MG63 (cell line): ENCODE measurements around the gene ABCC6. TPM values are rescaled to one million over a fixed set of nuclear protein-coding genes. Genes with fewer than 3 reads are reported as not detected.

Experiments
- DNase-seq: peaks from one replicate; pipeline ENCODE4 v3.0.0-alpha.2; 2020
- H3K27me3 ChIP-seq: fragments of 250-450 bp; sonication (Bioruptor Pico); 2 replicates; pipeline ENCODE4 v1.5.1; 2020; ENCODE audit warnings: mild to moderate bottlenecking, moderate library complexity
- H3K36me3 ChIP-seq: fragments of 250-450 bp; sonication (Bioruptor Pico); 2 replicates; pipeline ENCODE4 v1.5.1; 2020; ENCODE audit warnings: mild to moderate bottlenecking, moderate library complexity
- H3K4me3 ChIP-seq: fragments of 250-450 bp; sonication (Bioruptor Pico); 2 replicates; pipeline ENCODE4 v1.5.1; 2020; ENCODE audit warnings: mild to moderate bottlenecking, moderate library complexity
- H3K9me3 ChIP-seq: fragments of 250-450 bp; sonication (Bioruptor Pico); 2 replicates; pipeline ENCODE4 v1.5.1; 2020; ENCODE audit warnings: mild to moderate bottlenecking, moderate library complexity
- total RNA-seq: library from RNA; depleted of rRNA; stranded (reverse); fragments of >200 nt; shearing (Covaris generic); gene quantifications from 2 replicates; pipeline ENCODE4 v1.2.3, GENCODE V29; 2014; ENCODE audit warnings: low replicate concordance; rRNA removed

The ABCC6 gene
- total RNA-seq, 1 experiment from 2014 or later: not detected

DNA sequence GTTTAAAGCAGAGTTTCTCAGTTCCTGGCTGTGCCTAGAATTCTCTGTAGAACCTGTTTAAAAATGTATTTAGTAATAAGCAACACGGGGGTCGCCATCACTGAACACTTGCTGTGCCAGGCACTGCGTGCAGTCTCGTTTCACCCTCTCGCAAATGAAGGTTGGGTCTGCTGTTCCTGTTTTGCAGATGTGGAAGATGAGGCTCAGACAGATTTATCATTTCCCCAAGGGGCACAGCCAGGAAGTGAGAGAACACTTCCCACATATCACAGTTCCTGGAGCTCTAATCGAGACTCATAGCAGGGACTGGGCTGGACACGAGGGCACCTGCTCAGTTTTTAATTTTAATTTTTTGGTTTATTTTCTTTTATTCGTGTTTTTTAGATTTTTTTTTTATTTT is 122.7 kb downstream of the ABCC6 start:
- Histone ChIP-seq H3K4me3 (no peak overlapping the region), H3K36me3 (peaks cover 97% of the 10 kb centered on the region), H3K9me3 (no peaks in the 10 kb centered on the region), H3K27me3 (no peaks in the 10 kb centered on the region)
- DNase-seq: no peak

- Histone ChIP-seq H3K36me3 (peaks cover 94% of the 10 kb centered on the region), H3K4me3 (no peak overlapping the region), H3K9me3 (no peaks in the 10 kb centered on the region), H3K27me3 (no peaks in the 10 kb centered on the region)
- DNase-seq: no peak
These were observed 124.0 kb downstream of the ABCC6 start for GRCh38 chr16:16099320-16099719.

Other genes with a start within 250 kb of the ABCC6 start
- 70.9 and 90.3 TPM in 2 replicates for gene NOMO3, start 9.0 kb upstream of the ABCC6 start, total RNA-seq
- 11.1 TPM in 1 of 2 replicates, not detected in the other for gene NPIPA7, start 155.6 kb upstream of the ABCC6 start, total RNA-seq